ENCODE results near the gene STPG3.

DNA sequence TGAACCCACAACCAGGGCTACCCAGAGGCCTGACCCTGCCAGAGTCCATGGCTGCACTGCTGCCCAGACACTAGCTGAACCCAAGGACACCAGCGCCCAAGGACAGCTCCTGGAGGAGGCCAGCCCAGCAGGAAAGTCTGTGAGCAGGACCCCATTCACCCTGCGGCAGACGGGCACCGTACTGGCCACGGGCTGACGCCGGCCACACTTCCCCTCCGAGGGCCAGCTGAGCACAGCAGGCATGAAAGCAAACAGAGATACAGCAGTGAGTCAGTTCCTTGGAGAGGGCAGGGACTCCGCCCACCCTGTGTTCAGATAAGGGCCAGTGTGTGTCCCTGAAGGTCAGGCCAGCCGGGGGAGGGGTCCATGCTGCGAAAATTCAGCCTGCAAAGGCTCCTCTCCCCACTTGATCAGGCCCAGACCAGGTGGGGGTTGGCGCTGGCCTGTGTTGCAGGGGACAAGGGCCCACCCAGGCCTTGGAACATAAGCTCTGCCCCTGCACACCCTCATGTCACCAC is 32.3 kb upstream of the STPG3 start:
- TF ChIP-seq, protein P1, sequence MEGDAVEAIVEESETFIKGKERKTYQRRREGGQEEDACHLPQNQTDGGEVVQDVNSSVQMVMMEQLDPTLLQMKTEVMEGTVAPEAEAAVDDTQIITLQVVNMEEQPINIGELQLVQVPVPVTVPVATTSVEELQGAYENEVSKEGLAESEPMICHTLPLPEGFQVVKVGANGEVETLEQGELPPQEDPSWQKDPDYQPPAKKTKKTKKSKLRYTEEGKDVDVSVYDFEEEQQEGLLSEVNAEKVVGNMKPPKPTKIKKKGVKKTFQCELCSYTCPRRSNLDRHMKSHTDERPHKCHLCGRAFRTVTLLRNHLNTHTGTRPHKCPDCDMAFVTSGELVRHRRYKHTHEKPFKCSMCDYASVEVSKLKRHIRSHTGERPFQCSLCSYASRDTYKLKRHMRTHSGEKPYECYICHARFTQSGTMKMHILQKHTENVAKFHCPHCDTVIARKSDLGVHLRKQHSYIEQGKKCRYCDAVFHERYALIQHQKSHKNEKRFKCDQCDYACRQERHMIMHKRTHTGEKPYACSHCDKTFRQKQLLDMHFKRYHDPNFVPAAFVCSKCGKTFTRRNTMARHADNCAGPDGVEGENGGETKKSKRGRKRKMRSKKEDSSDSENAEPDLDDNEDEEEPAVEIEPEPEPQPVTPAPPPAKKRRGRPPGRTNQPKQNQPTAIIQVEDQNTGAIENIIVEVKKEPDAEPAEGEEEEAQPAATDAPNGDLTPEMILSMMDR (optimal IDR thresholded peaks at IDR 0.05 in 1 of 3, IDR thresholded peaks at IDR 0.05 in 1 of 3, conservative IDR thresholded peaks at IDR 0.05 in 1 of 3; ENCODE audit: extremely low read depth in 1 of 3, insufficient read depth in 2 of 3, low read length in 3 of 3): no peak
- no peak for TF ChIP-seq EZH2 (IDR thresholded peaks at IDR 0.05; ENCODE audit: low read length)
